Endothelial cell of umbilical vein (primary cell): ENCODE results near the gene HCRT. TPM values are rescaled to one million over a fixed set of nuclear protein-coding genes. Genes with fewer than 3 reads are reported as not detected.
"Not testable (repeated sequence)": the region's sequence is repeated elsewhere in the genome, so short reads cannot be mapped to it uniquely, and the experiment has no call there.

Experiments
- BruUV-seq: library from RNA; stranded (reverse); fragments of 400-500 nt; replicated peaks from 2 replicates; lab custom pipeline; 2021; lab: Mats Ljungman, UMichigan
- CTCF ChIA-PET: fragments of 300-600, 350-600 bp; sonication (Branson Sonifier 250); formaldehyde crosslinking; loops from one replicate; lab custom pipeline; 2021; ENCODE audit warnings: antibody characterized with exemption, inconsistent platforms; lab: Charles Lee
- POLR2A ChIA-PET: fragments of 300-600, 350-600 bp; sonication (Branson Sonifier 250); formaldehyde crosslinking; loops from one replicate; lab custom pipeline; 2021; ENCODE audit warnings: antibody characterized with exemption, inconsistent platforms; lab: Charles Lee
- DNase-seq: peaks from one replicate; pipeline ENCODE4 v3.0.0-alpha.2; 2011; ENCODE audit warnings: low read depth, low spot score
- FAIRE-seq: peaks from 2 replicates; lab custom pipeline; 2011; peaks lifted over from hg19 to GRCh38; lab: Jason Lieb, UNC
- H2AFZ ChIP-seq: 2 replicates; pipeline ENCODE4 v1.6.0; 2012; ENCODE audit warnings: low read depth, low read length, control low read depth, inconsistent platforms
- H3K27ac ChIP-seq: 2 replicates; pipeline ENCODE4 v1.5.1; 2011; ENCODE audit warnings: low read depth, mild to moderate bottlenecking, control low read depth, low read length, moderate library complexity; ENCODE audit not compliant: insufficient read depth
- H3K27me3 ChIP-seq, 2 experiments: 2 replicates each; pipeline versions ENCODE4 v1.6.0 to v1.6.1; 2011; ENCODE audit warnings: low read length in 2 of 2, mixed read lengths in 1 of 2; ENCODE audit not compliant: control insufficient read depth in 2 of 2, insufficient read depth in 2 of 2
- H3K36me3 ChIP-seq, 2 experiments: 2 replicates in 1 of 2; 3 replicates in 1 of 2; pipeline ENCODE4 v1.5.1; 2011; ENCODE audit warnings: low read length in 2 of 2, mild to moderate bottlenecking in 1 of 2, moderate library complexity in 1 of 2; ENCODE audit not compliant: control insufficient read depth in 2 of 2, insufficient read depth in 2 of 2; ENCODE audit errors: extremely low read depth in 1 of 2
- H3K4me1 ChIP-seq: 3 replicates; pipeline ENCODE4 v1.5.1; 2011; ENCODE audit warnings: mild to moderate bottlenecking, low read length; ENCODE audit not compliant: control insufficient read depth, insufficient read depth; ENCODE audit errors: extremely low read depth
- H3K4me2 ChIP-seq: 2 replicates; pipeline ENCODE4 v1.6.1; 2011; ENCODE audit warnings: low read length, control low read depth, mixed read lengths; ENCODE audit not compliant: insufficient read depth
- H3K4me3 ChIP-seq, 3 experiments: fragments of 200-600 bp in 1 of 3; sonication (generic), shearing (Covaris generic) in 1 of 3; replicated peaks in 1 of 3; 2 replicates each; pipeline ENCODE4 v1.5.1; 2011 to 2016; ENCODE audit warnings: control low read depth in 3 of 3, low read length in 3 of 3, mild to moderate bottlenecking in 2 of 3, inconsistent platforms in 1 of 3, low read depth in 1 of 3, moderate library complexity in 1 of 3; ENCODE audit not compliant: insufficient read depth in 1 of 3
- H3K79me2 ChIP-seq: 2 replicates; pipeline ENCODE4 v1.6.0; 2012; ENCODE audit warnings: low read length, inconsistent platforms; ENCODE audit not compliant: control insufficient read depth, insufficient read depth
- H3K9ac ChIP-seq: replicated peaks from 2 replicates; pipeline ENCODE3; 2011; ENCODE audit warnings: low read length, control low read depth; ENCODE audit not compliant: insufficient read depth; ENCODE audit errors: extremely low read depth
- H3K9me1 ChIP-seq: replicated peaks from 3 replicates; pipeline ENCODE4 v1.6.0; 2011; ENCODE audit warnings: mild to moderate bottlenecking, low read length; ENCODE audit not compliant: control insufficient read depth, insufficient read depth; ENCODE audit errors: extremely low read depth
- H3K9me3 ChIP-seq: replicated peaks from 2 replicates; pipeline ENCODE4 v1.5.1; 2012; ENCODE audit warnings: low read length, inconsistent platforms; ENCODE audit not compliant: control insufficient read depth, insufficient read depth
- H4K20me1 ChIP-seq: replicated peaks from 2 replicates; pipeline ENCODE3; 2011; ENCODE audit warnings: mild to moderate bottlenecking, low read length; ENCODE audit not compliant: control insufficient read depth, insufficient read depth; ENCODE audit errors: extremely low read depth
- EZH2 ChIP-seq: IDR thresholded peaks from 2 replicates; pipeline ENCODE4 v1.6.1; 2012; ENCODE audit warnings: borderline replicate concordance, low read depth, mild to moderate bottlenecking, moderate library complexity, low read length, inconsistent platforms; ENCODE audit not compliant: severe bottlenecking
- FOS ChIP-seq: IDR thresholded peaks from 2 replicates; pipeline ENCODE4 v1.6.1; 2011; ENCODE audit warnings: mild to moderate bottlenecking, low read length, moderate library complexity, borderline replicate concordance; ENCODE audit not compliant: insufficient read depth
- GATA2 ChIP-seq: IDR thresholded peaks from 2 replicates; pipeline ENCODE4 v1.7.0; 2011; ENCODE audit warnings: low read depth, mild to moderate bottlenecking, moderate library complexity, mixed read lengths, low read length; ENCODE audit not compliant: insufficient read length, insufficient read depth
- JUN ChIP-seq: IDR thresholded peaks from 2 replicates; pipeline ENCODE4 v1.6.1; 2011; ENCODE audit warnings: borderline replicate concordance, low read depth; ENCODE audit not compliant: insufficient read length, insufficient read depth
- MAX ChIP-seq: IDR thresholded peaks from 2 replicates; pipeline ENCODE4 v1.6.1; 2011; ENCODE audit not compliant: insufficient read depth, insufficient read length
- MYC ChIP-seq: IDR thresholded peaks from one replicate; pipeline ENCODE4 v1.6.1; 2011; ENCODE audit warnings: mild to moderate bottlenecking, low read depth, low read length
- POLR2A ChIP-seq: IDR thresholded peaks from 2 replicates; pipeline ENCODE4 v1.6.1; 2012; ENCODE audit warnings: low read depth, mild to moderate bottlenecking, control low read depth, low read length
- POLR2AphosphoS5 ChIP-seq: IDR thresholded peaks from 2 replicates; pipeline ENCODE4 v1.6.1; 2012; ENCODE audit warnings: low read depth, mild to moderate bottlenecking, control low read depth, low read length, moderate library complexity; ENCODE audit not compliant: insufficient read depth
- dilution Hi-C: fragments of 300-500 bp; cut with MboI; formaldehyde crosslinking; loops from one replicate; pipeline ENCODE4 v1.15.0; 2019; ENCODE audit warnings: low sequenced_read_pairs; ENCODE audit not compliant: extremely low pct_ligation_motif_present
- intact Hi-C: fragments of 100-400 bp; cut with micrococcal nuclease; formaldehyde crosslinking; loops from one replicate; pipeline ENCODE4 v1.10.0; 2022
- polyA plus RNA-seq, 4 experiments: library from polyadenylated mRNA; depleted of rRNA in 3 of 4; stranded (reverse) in 3 of 4; unstranded in 1 of 4; fragments of >200 nt; gene quantifications; 2 replicates each; pipeline versions ENCODE4 v1.2.1 to v1.2.3, GENCODE V29; 2011 to 2012; ENCODE audit warnings: missing spikeins in 1 of 4
- total RNA-seq: library from RNA; stranded (reverse); gene quantifications from 2 replicates; pipeline ENCODE4 v1.2.3, GENCODE V29; 2021
- TF ChIP-seq, protein P1 (sequence below), 2 donors: IDR thresholded peaks; 1 replicate in 1 of 2; 2 replicates in 1 of 2; pipeline ENCODE4 v1.5.1; 2011; ENCODE audit warnings: low read length in 2 of 2, mild to moderate bottlenecking in 2 of 2, moderate library complexity in 2 of 2, control low read depth in 1 of 2, inconsistent platforms in 1 of 2, low read depth in 1 of 2; ENCODE audit not compliant: insufficient read depth in 1 of 2; ENCODE audit errors: extremely low read depth in 1 of 2

HCRT gene
- total and polyA plus RNA-seq, 2 donors (not counting 3 experiments of a cell fraction or from before 2014, with no cell fraction given) = not detected

DNA sequence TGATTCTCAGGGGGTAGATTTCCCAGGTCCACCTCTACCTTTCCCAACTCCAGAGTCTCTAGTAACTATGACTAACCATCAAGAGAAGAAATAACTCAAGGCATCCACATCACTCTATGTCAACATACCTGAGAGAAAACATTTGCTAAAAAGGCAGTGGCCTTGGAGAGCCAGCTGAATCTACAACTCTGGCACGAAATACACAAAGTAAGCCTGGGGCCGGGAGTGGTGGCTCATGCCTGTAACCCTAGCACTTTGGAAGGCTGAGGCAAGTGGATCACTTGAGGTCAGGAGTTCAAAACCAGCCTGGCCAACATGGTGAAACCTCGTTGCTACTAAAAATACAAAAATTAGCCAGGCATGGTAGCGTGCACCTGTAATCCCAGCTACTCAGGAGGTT, 42.1 kb downstream of the HCRT start:
- POLR2A ChIA-PET, BruUV-seq, H3K27me3 ChIP-seq, H3K4me3 ChIP-seq, H3K9me1 ChIP-seq, H3K27ac ChIP-seq, DNase-seq, H2AFZ ChIP-seq, FAIRE-seq, H3K9ac ChIP-seq, intact Hi-C loops, H4K20me1 ChIP-seq, H3K4me2 ChIP-seq, H3K4me1 ChIP-seq, dilution Hi-C loops, H3K9me3 ChIP-seq: not testable (repeated sequence)
- H3K36me3 ChIP-seq = peaks cover 0 to 17% of the 10 kb centered on the region in 2 experiments
- CTCF ChIA-PET = interaction anchor here (1.9 kb wide), 1 partner anchor 11 kb away, joined by 4 read pairs; no protein-coding TSS in a partner anchor
- H3K79me2 ChIP-seq = peaks cover 93% of the 10 kb centered on the region

DNA sequence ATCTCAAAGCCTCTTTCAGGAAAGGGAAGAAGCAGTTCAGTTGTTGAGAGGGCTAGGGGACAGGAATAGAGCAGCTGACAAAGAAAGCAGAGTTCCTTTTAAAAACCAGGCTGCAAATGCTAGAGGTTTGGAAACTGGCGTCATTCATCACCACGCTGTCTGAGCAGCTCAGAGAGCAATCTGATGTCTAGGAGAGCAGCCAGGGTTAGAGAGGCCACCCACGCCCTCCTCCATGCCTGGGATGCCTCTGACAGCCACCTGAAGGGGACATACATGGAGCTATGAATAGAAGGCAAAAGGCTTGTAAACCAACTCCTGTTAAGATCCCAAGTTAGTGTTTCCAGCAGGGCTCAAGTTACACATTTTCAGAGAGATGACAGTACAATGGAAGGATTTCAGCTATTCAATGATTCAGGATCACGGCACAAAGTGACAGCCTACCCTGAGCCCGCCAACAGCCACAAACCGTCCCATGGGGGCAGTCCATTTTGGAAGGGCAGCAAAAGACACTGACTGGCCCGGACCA, 42.8 kb downstream of the HCRT start:
- ChIA-PET POLR2A (no interaction called here), CTCF (interaction anchor here (1.9 kb wide), 1 partner anchor 10 kb away, joined by 4 read pairs; no protein-coding TSS in a partner anchor)
- H3K4me3 ChIP-seq = no peak overlapping the region

More for the DNA sequence above, 42.8 kb downstream of the HCRT start:
- no peaks in the 10 kb centered on the region for H3K27me3 ChIP-seq
- dilution Hi-C loops = no loop called here
- no peak overlapping the region for H3K9ac ChIP-seq
- H3K9me3 ChIP-seq = no peaks in the 10 kb centered on the region
- no peak for TF ChIP-seq MYC
- no peak for TF ChIP-seq EZH2
- no peak for TF ChIP-seq POLR2AphosphoS5
- TF ChIP-seq POLR2A = no peak
- no peak for TF ChIP-seq GATA2
- TF ChIP-seq MAX = no peak
- TF ChIP-seq FOS = no peak
- no peak for TF ChIP-seq JUN
- TF ChIP-seq, protein P1, sequence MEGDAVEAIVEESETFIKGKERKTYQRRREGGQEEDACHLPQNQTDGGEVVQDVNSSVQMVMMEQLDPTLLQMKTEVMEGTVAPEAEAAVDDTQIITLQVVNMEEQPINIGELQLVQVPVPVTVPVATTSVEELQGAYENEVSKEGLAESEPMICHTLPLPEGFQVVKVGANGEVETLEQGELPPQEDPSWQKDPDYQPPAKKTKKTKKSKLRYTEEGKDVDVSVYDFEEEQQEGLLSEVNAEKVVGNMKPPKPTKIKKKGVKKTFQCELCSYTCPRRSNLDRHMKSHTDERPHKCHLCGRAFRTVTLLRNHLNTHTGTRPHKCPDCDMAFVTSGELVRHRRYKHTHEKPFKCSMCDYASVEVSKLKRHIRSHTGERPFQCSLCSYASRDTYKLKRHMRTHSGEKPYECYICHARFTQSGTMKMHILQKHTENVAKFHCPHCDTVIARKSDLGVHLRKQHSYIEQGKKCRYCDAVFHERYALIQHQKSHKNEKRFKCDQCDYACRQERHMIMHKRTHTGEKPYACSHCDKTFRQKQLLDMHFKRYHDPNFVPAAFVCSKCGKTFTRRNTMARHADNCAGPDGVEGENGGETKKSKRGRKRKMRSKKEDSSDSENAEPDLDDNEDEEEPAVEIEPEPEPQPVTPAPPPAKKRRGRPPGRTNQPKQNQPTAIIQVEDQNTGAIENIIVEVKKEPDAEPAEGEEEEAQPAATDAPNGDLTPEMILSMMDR (IDR thresholded peaks at IDR 0.05; ENCODE audit: extremely low read depth in 1 of 2, insufficient read depth in 1 of 2, low read depth in 1 of 2, low read length in 2 of 2) = no peak
- H3K4me2 ChIP-seq = no peak overlapping the region
- intact Hi-C loops = no loop called here
- no peaks in the 10 kb centered on the region for H3K4me1 ChIP-seq
- peaks cover 0 to 16% of the 10 kb centered on the region in 2 experiments for H3K36me3 ChIP-seq
- H4K20me1 ChIP-seq = no peaks in the 10 kb centered on the region
- BruUV-seq = no TSS peak
- H3K27ac ChIP-seq = no peak overlapping the region
- H2AFZ ChIP-seq = no peak overlapping the region
- H3K9me1 ChIP-seq = no peaks in the 10 kb centered on the region
- H3K79me2 ChIP-seq = peaks cover 91% of the 10 kb centered on the region
- DNase-seq = no peak
- no peak for FAIRE-seq
